HG03097 (cell line): ENCODE measurements around the gene MMD.
"Not testable (repeated sequence)": the region's sequence is repeated elsewhere in the genome, so short reads cannot be mapped to it uniquely, and the experiment has no call there.

Experiments used
- ATAC-seq: cut with Tn5 transposase; IDR thresholded peaks from one replicate; pipeline ENCODE4 v1.9.1; 2021; ENCODE audit not compliant: unreplicated experiment, low FRiP score

Gene MMD

GRCh38 chr17:55424893-55425540 is 3.4 kb upstream of the MMD start:
- no peak for ATAC-seq

DNA sequence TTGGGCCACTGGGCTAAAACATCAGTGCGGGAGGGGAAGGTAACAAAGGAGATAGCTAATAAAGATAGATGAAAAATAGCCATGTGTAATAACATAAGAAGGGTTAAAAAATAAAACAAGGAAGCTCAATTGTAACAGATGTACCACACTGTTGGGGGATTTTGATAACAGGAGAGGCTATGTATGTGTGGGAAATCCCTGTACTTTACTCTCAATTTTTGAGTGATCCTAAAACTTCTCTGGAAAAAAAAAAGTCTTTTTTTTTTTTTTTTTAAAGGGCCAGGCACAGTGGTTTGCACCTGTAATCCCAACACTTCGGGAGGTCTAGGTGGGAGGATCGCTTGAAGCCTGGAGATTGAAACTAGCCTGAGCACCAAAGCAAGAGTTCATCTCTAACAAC is 1.9 kb upstream of the MMD start:
- ATAC-seq = no peak

GRCh38 chr17:55422828-55423164 is 1.2 kb upstream of the MMD start:
- not testable (repeated sequence) for ATAC-seq

GRCh38 chr17:55420776-55421178 is 858 bp downstream of the MMD start:
- no peak for ATAC-seq

GRCh38 chr17:55420067-55420775 is 1.4 kb downstream of the MMD start:
- no peak for ATAC-seq

DNA sequence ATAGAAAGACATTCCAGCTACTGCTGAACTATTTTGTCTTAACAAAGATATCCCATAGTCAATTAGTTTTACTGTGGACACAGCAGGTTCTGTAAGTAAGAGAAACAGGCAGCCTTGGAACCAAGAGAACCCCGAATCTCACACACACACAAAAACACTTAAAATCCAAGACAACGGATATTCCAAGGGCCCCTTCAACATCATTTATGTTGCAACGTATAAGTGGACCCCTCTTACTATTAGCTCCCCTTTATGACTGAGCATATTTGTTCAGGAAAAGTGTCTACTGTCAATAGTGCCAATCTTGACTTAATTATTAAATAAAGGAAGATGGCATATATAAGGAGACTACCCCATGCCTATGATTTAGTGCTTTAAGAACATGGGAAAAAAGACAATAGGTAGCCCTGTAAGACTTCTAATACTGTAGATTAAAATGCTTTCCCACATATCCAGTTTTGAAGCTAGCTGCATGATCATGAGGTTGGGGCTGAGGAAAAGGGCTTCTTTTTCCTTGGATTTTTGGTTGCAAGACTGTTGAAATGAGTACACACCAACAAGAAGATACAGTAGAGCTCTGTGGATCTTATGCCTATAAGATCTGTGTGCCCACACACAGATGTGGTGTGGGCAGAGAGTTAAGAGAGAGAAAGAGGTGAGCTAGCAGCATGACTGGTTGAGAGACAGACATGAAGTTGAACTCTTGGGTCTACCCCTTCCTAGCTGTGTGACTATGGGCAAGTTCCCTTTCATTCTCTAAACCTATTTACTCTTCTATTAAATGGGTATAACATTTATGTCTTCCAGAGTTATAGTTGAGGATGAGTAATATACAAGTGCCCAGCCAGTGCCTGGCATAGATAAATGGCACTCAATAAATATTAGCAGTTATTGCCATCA is 3.0 kb downstream of the MMD start:
- ATAC-seq = no peak

DNA sequence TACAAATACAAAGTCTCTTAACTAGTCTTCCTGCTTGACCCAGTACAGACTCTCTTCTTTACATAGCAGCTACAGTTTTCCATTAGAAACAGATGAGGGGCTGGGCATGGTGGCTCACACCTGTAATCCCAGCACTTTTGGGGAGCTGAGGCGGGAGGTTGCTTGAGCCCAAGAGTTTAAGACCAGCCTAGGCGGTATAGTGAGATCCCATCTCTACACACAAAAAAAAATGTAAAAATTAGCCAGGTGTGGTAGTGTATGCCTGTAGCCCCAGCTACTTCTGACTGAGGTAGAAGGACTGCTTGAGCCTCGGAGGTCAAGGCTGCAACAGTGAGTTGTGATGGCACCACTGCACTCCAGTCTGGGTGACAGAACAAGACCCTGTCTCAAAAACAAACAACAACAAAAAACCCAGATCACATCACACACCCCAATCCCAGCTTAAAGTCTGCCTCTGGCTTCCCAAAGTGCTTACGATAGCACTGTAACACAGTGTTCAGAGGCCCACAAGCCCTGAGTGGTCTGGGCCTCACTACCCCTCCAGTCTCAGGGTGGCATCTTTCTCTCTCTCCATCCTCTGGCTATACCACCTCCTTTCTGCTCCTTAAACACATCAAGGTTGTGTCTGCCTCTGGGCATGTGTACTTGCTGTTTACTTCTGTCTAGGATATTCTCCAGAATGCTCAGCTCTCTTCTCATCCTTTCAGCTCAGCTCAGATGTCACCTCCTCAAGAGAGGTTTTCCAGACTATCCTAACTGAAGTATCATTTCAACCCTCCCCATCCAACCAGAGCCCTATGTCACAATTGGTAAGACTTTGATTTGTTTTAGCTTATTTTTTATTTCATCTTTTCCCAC is 4.0 kb downstream of the MMD start:
- ATAC-seq = no peak

- ATAC-seq = no peak
Measured at GRCh38 chr17:55416470-55417052, 5.1 kb downstream of the MMD start.

DNA sequence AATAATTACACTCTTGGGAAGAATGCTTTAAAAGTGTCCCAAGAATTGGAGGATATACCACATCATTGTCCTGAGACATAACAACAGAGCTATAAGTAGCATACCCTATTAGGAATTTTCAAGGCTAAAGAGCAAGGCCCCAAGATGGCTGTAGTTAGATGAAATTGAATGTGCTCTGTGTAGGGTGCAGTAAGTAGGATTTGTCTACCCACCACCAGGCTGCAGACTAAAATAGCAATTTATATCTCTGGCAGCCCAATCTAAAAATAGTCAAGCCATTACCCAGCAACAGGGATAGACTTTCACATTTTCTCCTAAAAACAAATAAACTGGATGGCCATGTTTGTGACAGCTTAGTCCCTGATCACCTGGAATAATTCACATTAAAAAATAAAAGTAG is 5.6 kb downstream of the MMD start:
- ATAC-seq = no peak

- ATAC-seq = no peak
Measured at GRCh38 chr17:55414983-55415382, 6.7 kb downstream of the MMD start.

- ATAC-seq = no peak
Measured at GRCh38 chr17:55413825-55414489, 7.7 kb downstream of the MMD start.

DNA sequence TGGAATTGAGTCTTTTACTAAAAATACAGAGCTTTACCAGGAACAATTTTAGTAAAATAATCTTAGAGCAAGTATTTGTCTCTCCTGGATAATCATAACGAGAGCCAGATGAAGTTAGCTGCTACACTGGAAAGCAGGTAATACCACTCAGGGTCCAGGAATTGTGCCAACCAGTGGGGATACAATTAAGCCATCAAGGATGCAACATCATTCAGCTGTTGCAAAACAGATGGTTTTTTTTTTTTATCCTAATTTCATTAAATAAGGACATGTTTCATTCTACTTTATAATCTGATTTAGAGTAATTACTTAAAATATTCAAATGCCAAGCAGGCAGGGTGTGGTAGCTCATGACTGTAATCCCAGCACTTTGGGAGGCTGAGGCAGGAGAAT is 10.2 kb downstream of the MMD start:
- ATAC-seq = no peak

DNA sequence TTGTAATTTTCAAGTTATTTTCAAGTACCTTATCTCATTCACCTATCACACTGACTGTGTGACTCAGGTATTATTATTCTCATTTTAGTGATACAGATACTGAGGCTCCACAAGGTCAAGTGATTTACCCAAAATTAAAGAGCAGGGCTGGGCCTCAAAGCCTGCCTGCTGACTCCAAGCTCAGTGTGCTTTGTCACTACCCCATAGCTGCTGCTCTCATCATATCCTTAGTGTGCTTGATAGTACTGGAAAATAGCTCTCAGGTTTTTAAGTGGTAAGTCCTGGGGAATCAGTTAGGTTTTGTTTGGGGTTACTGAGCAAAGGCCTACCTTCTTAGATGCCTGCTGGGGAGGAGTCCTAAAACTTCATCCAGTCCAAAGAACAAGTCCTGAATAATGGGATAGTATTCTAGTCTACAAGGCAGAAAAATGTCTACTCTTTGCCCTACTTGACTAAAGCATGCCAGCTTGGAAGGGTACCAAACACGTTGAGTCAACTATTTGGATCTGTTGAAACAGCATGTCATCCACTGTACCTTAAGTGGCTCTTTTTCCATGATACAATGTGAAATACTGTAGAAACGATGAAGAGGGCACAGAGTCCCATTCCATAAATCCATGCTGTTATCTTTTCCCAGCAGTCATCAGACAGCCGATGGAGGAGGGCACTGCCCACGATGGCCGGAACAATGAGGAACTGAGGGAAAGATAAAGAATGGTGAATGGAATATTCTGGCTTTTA is 10.7 kb downstream of the MMD start:
- ATAC-seq = no peak

GRCh38 chr17:55409030-55409800 is 12.4 kb downstream of the MMD start:
- ATAC-seq = no peak

GRCh38 chr17:55407641-55408566 is 13.7 kb downstream of the MMD start:
- no peak for ATAC-seq

- no peak for ATAC-seq
Measured at GRCh38 chr17:55405600-55405999, 16.0 kb downstream of the MMD start.

DNA sequence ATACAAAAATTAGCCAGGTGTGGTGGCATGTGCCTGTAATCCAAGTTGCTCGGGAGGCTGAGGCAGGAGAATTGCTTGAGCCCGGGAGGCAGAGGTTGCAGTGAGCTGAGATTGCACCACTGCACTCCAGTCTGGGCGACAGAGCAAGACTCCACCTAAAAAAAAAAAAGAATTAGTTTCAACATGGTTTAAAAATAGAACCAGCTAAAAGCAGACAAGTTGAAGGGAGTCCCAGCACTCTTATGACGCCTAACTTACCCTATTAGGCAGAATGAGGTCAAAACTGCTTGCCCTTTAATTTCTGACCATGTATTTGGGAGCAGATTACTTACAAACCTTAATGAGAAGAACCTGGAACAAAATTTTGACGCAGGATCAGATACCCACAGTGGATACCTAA is 17.4 kb downstream of the MMD start:
- not testable (repeated sequence) for ATAC-seq
